ENCODE measurements around the gene EFL1. TPM values are rescaled to one million over a fixed set of nuclear protein-coding genes. Genes with fewer than 3 reads are reported as not detected.

Gene EFL1
- total RNA-seq, 3 donors from 2014 or later (not counting 1 experiment from before 2014, with no cell fraction given) = 17.1 to 29.6 (median 20.6) TPM

- Histone ChIP-seq H3K36me3 (ENCODE audit: control insufficient read depth, insufficient read depth, low read length) (no peaks in the 10 kb centered on the region), H3K4me3 (ENCODE audit: low read length) (no peak overlapping the region), H3K9me3 (ENCODE audit: control insufficient read depth, insufficient read depth, low read length) (no peaks in the 10 kb centered on the region), H3K27me3 (ENCODE audit: control insufficient read depth, insufficient read depth, low read length) (no peaks in the 10 kb centered on the region), H3K27ac (ENCODE audit: low read length) (no peak overlapping the region), H3K4me1 (ENCODE audit: control insufficient read depth, insufficient read depth, low read length) (no peaks in the 10 kb centered on the region)
- TF ChIP-seq CTCF (IDR thresholded peaks at IDR 0.05) = no peak
- ATAC-seq (no peak), DNase-seq (no peak)
- no peaks in the 10 kb centered on the region for H3K36me3 Mint-ChIP-seq
- H3K27me3 Mint-ChIP-seq (ENCODE audit: low read depth in 2 of 2) = no peaks in the 10 kb centered on the region
- H3K9me3 Mint-ChIP-seq = no peaks in the 10 kb centered on the region
- H3K27ac Mint-ChIP-seq = no peak overlapping the region
- intact Hi-C loops (cut with micrococcal nuclease) = no loop called here
- no peak overlapping the region for H3K4me3 Mint-ChIP-seq
- peaks cover 0 to 8% of the 10 kb centered on the region in 2 donors for H3K4me1 Mint-ChIP-seq
These were observed 77.8 kb downstream of the EFL1 start for GRCh38 chr15:82184776-82185175.

GRCh38 chr15:82184355-82184754, 78.2 kb downstream of the EFL1 start:
- H3K27me3 ChIP-seq (ENCODE audit: control insufficient read depth, insufficient read depth, low read length) = no peaks in the 10 kb centered on the region
- no peak for DNase-seq
- peaks cover 0 to 8% of the 10 kb centered on the region in 2 donors for H3K4me1 Mint-ChIP-seq
- H3K9me3 Mint-ChIP-seq = no peaks in the 10 kb centered on the region
- no peaks in the 10 kb centered on the region for H3K36me3 ChIP-seq (ENCODE audit: control insufficient read depth, insufficient read depth, low read length)
- H3K4me3 ChIP-seq (ENCODE audit: low read length) = no peak overlapping the region
- TF ChIP-seq CTCF (IDR thresholded peaks at IDR 0.05) = no peak
- no peaks in the 10 kb centered on the region for H3K27me3 Mint-ChIP-seq (ENCODE audit: low read depth in 2 of 2)
- no peaks in the 10 kb centered on the region for H3K4me1 ChIP-seq (ENCODE audit: control insufficient read depth, insufficient read depth, low read length)
- no peak overlapping the region for H3K27ac ChIP-seq (ENCODE audit: low read length)
- no peaks in the 10 kb centered on the region for H3K9me3 ChIP-seq (ENCODE audit: control insufficient read depth, insufficient read depth, low read length)
- no peak overlapping the region for H3K4me3 Mint-ChIP-seq
- no peak for ATAC-seq
- 100% methylated on average over 1 of the region's 1 CpG for WGBS (ENCODE audit: insufficient coverage)
- no peak overlapping the region for H3K27ac Mint-ChIP-seq
- H3K36me3 Mint-ChIP-seq = no peaks in the 10 kb centered on the region
- intact Hi-C loops (cut with micrococcal nuclease) = no loop called here

- Histone ChIP-seq H3K27me3 (ENCODE audit: control insufficient read depth, insufficient read depth, low read length) (no peaks in the 10 kb centered on the region), H3K4me1 (ENCODE audit: control insufficient read depth, insufficient read depth, low read length) (no peaks in the 10 kb centered on the region), H3K9me3 (ENCODE audit: control insufficient read depth, insufficient read depth, low read length) (no peaks in the 10 kb centered on the region), H3K36me3 (ENCODE audit: control insufficient read depth, insufficient read depth, low read length) (no peaks in the 10 kb centered on the region), H3K27ac (ENCODE audit: low read length) (no peak overlapping the region), H3K4me3 (ENCODE audit: low read length) (no peak overlapping the region)
- no peak for TF ChIP-seq CTCF (IDR thresholded peaks at IDR 0.05)
- ATAC-seq = no peak
- Mint-ChIP-seq H3K9me3 (no peaks in the 10 kb centered on the region), H3K36me3 (no peaks in the 10 kb centered on the region), H3K27me3 (ENCODE audit: low read depth in 2 of 2) (no peaks in the 10 kb centered on the region), H3K4me3 (no peak overlapping the region), H3K27ac (no peak overlapping the region), H3K4me1 (peaks cover 0 to 11% of the 10 kb centered on the region in 2 donors)
- intact Hi-C loops (cut with micrococcal nuclease) = no loop called here
- WGBS (ENCODE audit: insufficient coverage) = 91% methylated on average over 2 of the region's 2 CpGs
- DNase-seq = no peak
These were observed 79.2 kb downstream of the EFL1 start for GRCh38 chr15:82183121-82184031.

Measured in natural killer cell (primary cell).